PC-3 (cell line): ENCODE measurements around the gene PDLIM5. TPM values are rescaled to one million over a fixed set of nuclear protein-coding genes. Genes with fewer than 3 reads are reported as not detected.

Experiments used
- ATAC-seq: fragments of 200-7000 bp; cut with Tn5 transposase; 2 replicates; pipeline ENCODE4 v1.9.1; 2020; ENCODE audit warnings: mild to moderate bottlenecking, moderate library complexity
- BruUV-seq: library from RNA; stranded (reverse); fragments of 400-500 nt; replicated peaks from 2 replicates; lab custom pipeline; 2021; lab: Mats Ljungman, UMichigan
- CTCF ChIA-PET: fragments of 300-600 bp; sonication (Branson Sonifier 250); formaldehyde crosslinking; loops from one replicate; lab custom pipeline; 2022; ENCODE audit warnings: antibody characterized with exemption; lab: Charles Lee
- POLR2A ChIA-PET: fragments of 300-600 bp; sonication (Branson Sonifier 250); formaldehyde crosslinking; loops from one replicate; lab custom pipeline; 2022; ENCODE audit warnings: antibody characterized with exemption; ENCODE audit not compliant: unreplicated experiment; lab: Charles Lee
- DNase-seq: peaks from one replicate; pipeline ENCODE4 v3.0.0-alpha.2; 2015
- H2AFZ ChIP-seq: fragments of 300-600 bp; sonication (generic); 2 replicates; pipeline ENCODE4 v1.6.0; 2016; ENCODE audit warnings: antibody characterized with exemption, low read length
- H3F3A ChIP-seq: fragments of 300-600 bp; sonication (generic); one replicate; pipeline ENCODE4 v1.6.0; 2017; ENCODE audit warnings: antibody characterized with exemption, low read length, control low read depth, mild to moderate bottlenecking; ENCODE audit not compliant: unreplicated experiment
- H3K27ac ChIP-seq: fragments of 300-600 bp; sonication (generic); 2 replicates; pipeline ENCODE4 v1.5.1; 2016; ENCODE audit warnings: mild to moderate bottlenecking, low read length
- H3K27me3 ChIP-seq: fragments of 300-600 bp; sonication (generic); 2 replicates; pipeline ENCODE4 v1.6.1; 2016; ENCODE audit warnings: low read length, mixed read lengths
- H3K36me3 ChIP-seq: fragments of 300-600 bp; sonication (generic); 2 replicates; pipeline ENCODE4 v1.6.1; 2016; ENCODE audit warnings: low read depth, mixed run types, low read length, mixed read lengths
- H3K4me1 ChIP-seq: fragments of 300-600 bp; sonication (generic); 2 replicates; pipeline ENCODE4 v1.5.1; 2016; ENCODE audit warnings: low read length; ENCODE audit not compliant: insufficient read depth
- H3K4me2 ChIP-seq: fragments of 300-600 bp; sonication (generic); 2 replicates; pipeline ENCODE4 v1.6.0; 2016; ENCODE audit warnings: low read length
- H3K4me3 ChIP-seq: fragments of 300-600 bp; sonication (generic); 2 replicates; pipeline ENCODE4 v1.5.1; 2016; ENCODE audit warnings: mild to moderate bottlenecking, low read length, mixed read lengths
- H3K79me2 ChIP-seq: fragments of 300-600 bp; sonication (generic); 2 replicates; pipeline ENCODE4 v1.6.1; 2017; ENCODE audit warnings: low read length, mixed read lengths
- H3K9ac ChIP-seq: fragments of 300-600 bp; sonication (generic); 2 replicates; pipeline ENCODE4 v1.6.0; 2016; ENCODE audit warnings: mild to moderate bottlenecking, low read length
- H3K9me2 ChIP-seq: fragments of 300-600 bp; sonication (generic); replicated peaks from 2 replicates; pipeline ENCODE4 v1.6.1; 2016; ENCODE audit warnings: mixed run types, low read length, mixed read lengths
- H3K9me3 ChIP-seq: fragments of 300-600 bp; sonication (generic); 2 replicates; pipeline ENCODE4 v1.6.1; 2016; ENCODE audit warnings: low read length, mixed read lengths
- H4K20me1 ChIP-seq: fragments of 300-600 bp; sonication (generic); 2 replicates; pipeline ENCODE4 v1.6.1; 2016; ENCODE audit warnings: low read length, mixed read lengths
- EZH2 ChIP-seq: fragments of 300-600 bp; sonication (generic); IDR thresholded peaks from one replicate; pipeline ENCODE4 v1.6.1; 2017; ENCODE audit warnings: antibody characterized with exemption, mild to moderate bottlenecking, low read length; ENCODE audit not compliant: unreplicated experiment
- EZH2phosphoT487 ChIP-seq: fragments of 300-600 bp; sonication (generic); IDR thresholded peaks from 2 replicates; pipeline ENCODE4 v1.6.1; 2018; ENCODE audit warnings: mild to moderate bottlenecking, antibody characterized with exemption, low read length, borderline replicate concordance
- intact Hi-C: fragments of 100-400 bp; cut with micrococcal nuclease; formaldehyde crosslinking; loops from 2 replicates; pipeline ENCODE4 v1.9.0; 2023
- total RNA-seq: library from RNA; depleted of rRNA; stranded (reverse); fragments of >200 nt; gene quantifications from 2 replicates; pipeline ENCODE4 v1.2.3, GENCODE V29; 2014
- TF ChIP-seq, protein P1 (sequence below): fragments of 300-600 bp; sonication (generic); conservative IDR thresholded peaks from 2 replicates; pipeline ENCODE4 v1.5.1; 2017; ENCODE audit warnings: antibody characterized with exemption, low read depth, mild to moderate bottlenecking, low read length

Gene PDLIM5
- total RNA-seq, 1 experiment from 2014 or later, result 57.8 TPM

DNA sequence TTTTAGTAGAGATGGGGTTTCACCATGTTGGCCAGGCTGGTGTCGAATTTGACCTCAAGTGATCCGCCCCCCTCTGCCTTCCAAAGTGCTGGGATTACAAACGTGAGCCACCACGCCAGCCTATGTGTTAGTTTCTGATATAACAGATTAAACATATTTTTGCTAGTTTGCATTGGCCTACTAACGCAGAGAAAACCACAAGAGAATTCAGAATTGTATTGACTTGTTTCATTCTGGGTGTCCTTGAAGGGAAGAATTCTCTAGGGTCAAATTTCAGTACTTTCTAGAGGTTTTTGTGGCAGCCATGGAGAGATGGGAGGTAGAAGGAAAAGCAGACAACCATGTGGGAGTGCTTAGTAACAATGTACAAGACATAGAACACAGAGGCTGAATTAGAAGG is 259.9 kb downstream of the PDLIM5 start:
- ChIA-PET CTCF (no interaction called here), POLR2A (no interaction called here)
- H3K4me1 ChIP-seq, result no peaks in the 10 kb centered on the region
- H3K27ac ChIP-seq, result no peak overlapping the region
- no peak overlapping the region for H3K9ac ChIP-seq
- H3K9me3 ChIP-seq, result no peaks in the 10 kb centered on the region
- no peak overlapping the region for H3K4me2 ChIP-seq
- no peaks in the 10 kb centered on the region for H3K79me2 ChIP-seq
- H3K9me2 ChIP-seq, result no peaks in the 10 kb centered on the region
- no peaks in the 10 kb centered on the region for H3F3A ChIP-seq
- H3K27me3 ChIP-seq, result no peaks in the 10 kb centered on the region
- no peak for DNase-seq
- TF ChIP-seq, protein P1, sequence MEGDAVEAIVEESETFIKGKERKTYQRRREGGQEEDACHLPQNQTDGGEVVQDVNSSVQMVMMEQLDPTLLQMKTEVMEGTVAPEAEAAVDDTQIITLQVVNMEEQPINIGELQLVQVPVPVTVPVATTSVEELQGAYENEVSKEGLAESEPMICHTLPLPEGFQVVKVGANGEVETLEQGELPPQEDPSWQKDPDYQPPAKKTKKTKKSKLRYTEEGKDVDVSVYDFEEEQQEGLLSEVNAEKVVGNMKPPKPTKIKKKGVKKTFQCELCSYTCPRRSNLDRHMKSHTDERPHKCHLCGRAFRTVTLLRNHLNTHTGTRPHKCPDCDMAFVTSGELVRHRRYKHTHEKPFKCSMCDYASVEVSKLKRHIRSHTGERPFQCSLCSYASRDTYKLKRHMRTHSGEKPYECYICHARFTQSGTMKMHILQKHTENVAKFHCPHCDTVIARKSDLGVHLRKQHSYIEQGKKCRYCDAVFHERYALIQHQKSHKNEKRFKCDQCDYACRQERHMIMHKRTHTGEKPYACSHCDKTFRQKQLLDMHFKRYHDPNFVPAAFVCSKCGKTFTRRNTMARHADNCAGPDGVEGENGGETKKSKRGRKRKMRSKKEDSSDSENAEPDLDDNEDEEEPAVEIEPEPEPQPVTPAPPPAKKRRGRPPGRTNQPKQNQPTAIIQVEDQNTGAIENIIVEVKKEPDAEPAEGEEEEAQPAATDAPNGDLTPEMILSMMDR, result no peak
- no peak for TF ChIP-seq EZH2phosphoT487
- TF ChIP-seq EZH2, result no peak
- no peaks in the 10 kb centered on the region for H4K20me1 ChIP-seq
- H3K36me3 ChIP-seq, result no peaks in the 10 kb centered on the region
- no TSS peak for BruUV-seq
- ATAC-seq, result no peak
- intact Hi-C loops, result no loop called here
- H2AFZ ChIP-seq, result no peak overlapping the region
- no peak overlapping the region for H3K4me3 ChIP-seq

DNA sequence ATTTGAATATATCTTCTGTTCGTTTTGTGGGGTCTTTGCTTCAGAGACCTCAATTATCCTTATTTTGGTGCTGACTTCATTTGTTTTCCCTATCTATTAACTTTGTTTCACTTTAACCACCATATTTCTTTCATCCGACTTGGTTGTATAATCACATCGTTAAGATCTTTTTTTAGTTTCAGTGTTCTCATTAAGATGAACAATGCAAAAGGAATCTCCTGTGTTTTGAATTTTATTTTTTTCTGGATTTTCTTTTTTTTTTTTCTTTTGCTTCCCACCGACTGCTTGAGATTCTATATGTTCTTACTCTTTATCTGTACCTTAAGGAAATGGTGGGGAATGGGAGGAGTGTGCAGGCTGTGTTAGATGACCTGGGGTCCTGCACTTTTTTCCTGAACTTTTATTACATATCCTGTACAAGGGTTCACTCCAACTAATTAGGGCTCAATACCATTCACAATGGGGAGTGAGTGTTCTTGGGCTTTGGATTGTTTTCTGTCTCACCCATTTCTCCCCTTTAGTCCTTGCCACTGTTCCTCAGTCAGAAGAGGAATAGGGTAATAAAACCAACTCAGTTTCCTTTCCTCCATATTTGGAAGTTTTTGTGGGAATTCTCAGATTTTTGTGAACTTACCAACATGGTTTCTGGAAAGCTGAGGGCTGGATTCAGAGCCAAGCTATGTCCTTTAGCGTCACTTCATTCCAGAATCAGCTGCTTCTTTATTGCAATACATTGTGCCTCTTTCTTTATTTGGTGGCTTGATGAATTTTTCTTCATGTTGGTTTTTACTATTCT is 262.8 kb downstream of the PDLIM5 start:
- no peaks in the 10 kb centered on the region for H3K79me2 ChIP-seq
- no peaks in the 10 kb centered on the region for H3K9me3 ChIP-seq
- H4K20me1 ChIP-seq, result no peaks in the 10 kb centered on the region
- DNase-seq, result no peak
- no peak overlapping the region for H3K9ac ChIP-seq
- ChIA-PET POLR2A (no interaction called here), CTCF (no interaction called here)
- no peaks in the 10 kb centered on the region for H3F3A ChIP-seq
- no peaks in the 10 kb centered on the region for H3K36me3 ChIP-seq
- no peaks in the 10 kb centered on the region for H3K9me2 ChIP-seq
- H2AFZ ChIP-seq, result no peak overlapping the region
- no peak for ATAC-seq
- no peaks in the 10 kb centered on the region for H3K4me1 ChIP-seq
- no peaks in the 10 kb centered on the region for H3K27me3 ChIP-seq
- no peak overlapping the region for H3K4me3 ChIP-seq
- no peak for TF ChIP-seq EZH2
- no peak for TF ChIP-seq EZH2phosphoT487
- TF ChIP-seq, protein P1, result no peak
- H3K27ac ChIP-seq, result no peak overlapping the region
- BruUV-seq, result no TSS peak
- intact Hi-C loops, result no loop called here
- no peak overlapping the region for H3K4me2 ChIP-seq

DNA sequence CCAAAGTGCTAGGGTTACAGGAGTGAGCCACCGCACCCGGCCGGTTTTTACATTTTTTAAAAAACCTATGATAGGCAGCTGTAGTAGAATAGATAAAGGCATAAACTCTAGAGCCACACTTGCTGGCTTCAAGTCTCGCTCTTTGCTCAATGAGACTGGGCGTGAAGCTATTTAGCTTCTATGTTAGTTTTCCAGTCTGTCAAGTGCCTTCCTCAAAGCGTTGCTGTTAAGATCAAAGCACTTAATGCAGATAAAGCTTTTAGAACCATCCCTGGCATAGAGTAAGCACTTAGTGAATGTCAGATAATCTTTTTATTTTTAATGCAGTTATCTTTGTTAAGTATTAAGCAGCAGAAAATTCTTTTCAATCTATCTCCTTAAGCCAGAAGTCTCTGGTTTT is 264.0 kb downstream of the PDLIM5 start:
- no peak overlapping the region for H3K4me3 ChIP-seq
- no peaks in the 10 kb centered on the region for H3K9me2 ChIP-seq
- no peaks in the 10 kb centered on the region for H3K79me2 ChIP-seq
- intact Hi-C loops, result no loop called here
- no peaks in the 10 kb centered on the region for H3K9me3 ChIP-seq
- H3K36me3 ChIP-seq, result no peaks in the 10 kb centered on the region
- no peak overlapping the region for H3K27ac ChIP-seq
- no peak overlapping the region for H2AFZ ChIP-seq
- TF ChIP-seq, protein P1, result no peak
- TF ChIP-seq EZH2 (no peak), EZH2phosphoT487 (no peak)
- H3K4me2 ChIP-seq, result no peak overlapping the region
- no peak overlapping the region for H3K9ac ChIP-seq
- ChIA-PET CTCF (no interaction called here), POLR2A (no interaction called here)
- H3K27me3 ChIP-seq, result no peaks in the 10 kb centered on the region
- H3F3A ChIP-seq, result no peaks in the 10 kb centered on the region
- DNase-seq (no peak), ATAC-seq (no peak)
- no peaks in the 10 kb centered on the region for H3K4me1 ChIP-seq
- H4K20me1 ChIP-seq, result no peaks in the 10 kb centered on the region
- BruUV-seq, result no TSS peak
